Stomach smooth muscle (tissue), 2 donors: ENCODE results near the gene TMEM131.
"Not testable (repeated sequence)": the region's sequence is repeated elsewhere in the genome, so short reads cannot be mapped to it uniquely, and the experiment has no call there.

Experiments used
- H3K27ac ChIP-seq: one replicate; pipeline ENCODE4 v1.7.0; 2013; ENCODE audit warnings: mild to moderate bottlenecking, low read length, inconsistent platforms
- H3K27me3 ChIP-seq, 2 donors: one replicate each; pipeline ENCODE4 v1.7.0; 2013; ENCODE audit warnings: low read length in 2 of 2; ENCODE audit not compliant: insufficient read depth in 2 of 2, control insufficient read depth in 1 of 2
- H3K36me3 ChIP-seq, 2 donors: one replicate each; pipeline ENCODE4 v1.7.0; 2013; ENCODE audit warnings: low read length in 2 of 2; ENCODE audit not compliant: control insufficient read depth in 2 of 2, insufficient read depth in 2 of 2
- H3K4me1 ChIP-seq: one replicate; pipeline ENCODE4 v1.7.0; 2013; ENCODE audit warnings: low read length; ENCODE audit not compliant: control insufficient read depth, insufficient read depth
- H3K4me3 ChIP-seq, 2 donors: one replicate each; pipeline ENCODE4 v1.7.0; 2013; ENCODE audit warnings: low read length in 2 of 2
- H3K9ac ChIP-seq, 2 donors: one replicate each; pipeline ENCODE4 v1.7.0; 2013; ENCODE audit warnings: low read length in 2 of 2, mild to moderate bottlenecking in 1 of 2
- H3K9me3 ChIP-seq, 2 donors: one replicate each; pipeline ENCODE4 v1.7.0; 2013; ENCODE audit warnings: low read length in 2 of 2; ENCODE audit not compliant: control insufficient read depth in 2 of 2
- donor health status: healthy.
- donor health status: Pancreatic carcinoma.

TMEM131 gene

GRCh38 chr2:97910403-97911205 is 85.1 kb downstream of the TMEM131 start:
- Histone ChIP-seq H3K36me3 (no peaks in the 10 kb centered on the region), H3K27me3 (no peaks in the 10 kb centered on the region), H3K9me3 (no peaks in the 10 kb centered on the region), H3K4me3 (no peak overlapping the region), H3K27ac (no peak overlapping the region), H3K9ac (no peak overlapping the region), H3K4me1 (no peaks in the 10 kb centered on the region)

- H3K27ac ChIP-seq: no peak overlapping the region
Measured at GRCh38 chr2:97908208-97908676, 87.5 kb downstream of the TMEM131 start.

DNA sequence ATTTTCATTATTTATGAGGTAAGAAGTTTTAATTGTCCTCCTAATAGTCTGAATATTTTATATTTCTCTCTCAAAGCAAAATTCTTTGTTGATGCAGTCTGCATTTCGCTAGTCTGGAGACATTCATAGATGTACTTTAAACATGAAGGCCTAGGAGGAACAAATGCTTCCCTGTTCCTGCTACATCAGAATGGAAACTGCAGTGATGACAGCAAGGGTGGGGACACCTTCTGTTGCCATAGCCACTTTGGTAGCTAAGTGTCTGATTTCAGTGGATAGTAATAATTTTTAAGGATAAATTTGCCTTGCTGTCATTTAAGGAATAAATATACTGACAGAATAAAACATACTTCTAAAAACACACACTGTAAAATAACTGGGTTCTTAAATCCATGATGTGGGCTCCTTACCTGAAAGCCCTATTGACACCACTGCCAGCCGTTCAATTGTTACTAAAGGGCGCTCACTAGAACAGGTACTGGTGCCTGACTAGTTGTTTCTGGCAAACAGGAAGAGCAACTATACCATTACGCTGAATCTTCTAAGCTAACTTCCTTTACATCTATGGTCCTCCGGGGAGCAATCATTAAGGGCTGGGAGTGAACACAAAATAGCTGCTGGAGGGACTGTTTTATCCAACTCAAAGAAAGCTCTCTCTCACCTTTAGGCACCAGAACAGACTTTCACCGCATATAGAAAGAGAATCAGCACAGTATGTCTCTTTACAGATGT is 88.2 kb downstream of the TMEM131 start:
- no peak overlapping the region for H3K9ac ChIP-seq
- no peak overlapping the region for H3K27ac ChIP-seq
- no peak overlapping the region for H3K4me3 ChIP-seq

More at GRCh38 chr2:97908208-97908676, 87.5 kb downstream of the TMEM131 start:
- Histone ChIP-seq H3K9ac (no peak overlapping the region), H3K4me3 (no peak overlapping the region), H3K4me1 (no peaks in the 10 kb centered on the region), H3K36me3 (no peaks in the 10 kb centered on the region), H3K27me3 (no peaks in the 10 kb centered on the region), H3K9me3 (no peaks in the 10 kb centered on the region)

DNA sequence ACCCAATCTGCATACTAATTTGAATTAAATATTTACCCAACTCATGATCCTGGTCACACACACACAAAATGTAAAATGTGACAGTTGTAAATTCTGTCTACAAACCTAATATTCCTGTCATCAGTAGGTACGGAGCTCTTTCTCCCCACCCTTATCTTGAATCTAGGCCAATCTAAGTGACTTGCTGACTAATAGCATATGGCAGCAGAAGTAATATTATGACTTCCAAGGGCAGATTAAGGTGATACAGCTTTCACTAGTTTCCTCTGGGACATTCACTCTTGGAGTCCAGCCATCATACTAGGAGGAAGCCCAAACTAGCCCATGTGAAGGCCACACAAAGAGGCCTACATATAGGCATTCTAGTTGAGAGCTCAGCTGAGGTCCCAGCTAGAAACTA is 89.4 kb downstream of the TMEM131 start:
- no peak overlapping the region for H3K27ac ChIP-seq
- no peak overlapping the region for H3K4me3 ChIP-seq
- no peaks in the 10 kb centered on the region for H3K27me3 ChIP-seq
- H3K4me1 ChIP-seq: no peaks in the 10 kb centered on the region
- no peaks in the 10 kb centered on the region for H3K36me3 ChIP-seq
- H3K9me3 ChIP-seq: no peaks in the 10 kb centered on the region
- H3K9ac ChIP-seq: no peak overlapping the region

More for the DNA sequence above, 88.2 kb downstream of the TMEM131 start:
- Histone ChIP-seq H3K4me1 (no peaks in the 10 kb centered on the region), H3K9me3 (no peaks in the 10 kb centered on the region), H3K36me3 (no peaks in the 10 kb centered on the region), H3K27me3 (no peaks in the 10 kb centered on the region)

GRCh38 chr2:97905294-97905693 is 90.5 kb downstream of the TMEM131 start:
- Histone ChIP-seq H3K4me1 (no peaks in the 10 kb centered on the region), H3K9me3 (no peaks in the 10 kb centered on the region), H3K27me3 (no peaks in the 10 kb centered on the region), H3K4me3 (no peak overlapping the region), H3K9ac (no peak overlapping the region), H3K36me3 (peaks cover 0 to under 1% of the 10 kb centered on the region in 2 donors), H3K27ac (no peak overlapping the region)

GRCh38 chr2:97901862-97902261 is 93.9 kb downstream of the TMEM131 start:
- Histone ChIP-seq H3K9ac (no peak overlapping the region), H3K4me3 (no peak overlapping the region), H3K9me3 (no peaks in the 10 kb centered on the region), H3K27ac (no peak overlapping the region), H3K36me3 (peaks cover 0 to 5% of the 10 kb centered on the region in 2 donors), H3K27me3 (no peaks in the 10 kb centered on the region), H3K4me1 (no peaks in the 10 kb centered on the region)

- Histone ChIP-seq H3K36me3 (peaks cover 0 to 5% of the 10 kb centered on the region in 2 donors), H3K4me3 (no peak overlapping the region), H3K9ac (no peak overlapping the region)
Measured at GRCh38 chr2:97900806-97901205, 94.9 kb downstream of the TMEM131 start.

GRCh38 chr2:97893042-97893441 is 102.7 kb downstream of the TMEM131 start:
- not testable (repeated sequence) for H3K27ac ChIP-seq, H3K36me3 ChIP-seq, H3K4me1 ChIP-seq, H3K27me3 ChIP-seq, H3K9ac ChIP-seq, H3K4me3 ChIP-seq, H3K9me3 ChIP-seq

More at GRCh38 chr2:97900806-97901205, 94.9 kb downstream of the TMEM131 start:
- no peaks in the 10 kb centered on the region for H3K9me3 ChIP-seq
- no peak overlapping the region for H3K27ac ChIP-seq
- no peaks in the 10 kb centered on the region for H3K4me1 ChIP-seq
- no peaks in the 10 kb centered on the region for H3K27me3 ChIP-seq

GRCh38 chr2:97891611-97892010 is 104.1 kb downstream of the TMEM131 start:
- Histone ChIP-seq H3K9ac (no peak overlapping the region), H3K27me3 (no peaks in the 10 kb centered on the region), H3K9me3 (peaks cover 0 to under 1% of the 10 kb centered on the region in 2 donors), H3K27ac (no peak overlapping the region), H3K36me3 (peaks cover 7 to 8% of the 10 kb centered on the region in 2 donors), H3K4me1 (no peaks in the 10 kb centered on the region), H3K4me3 (no peak overlapping the region)

- H3K4me1 ChIP-seq: no peaks in the 10 kb centered on the region
- no peak overlapping the region for H3K9ac ChIP-seq
- H3K4me3 ChIP-seq: no peak overlapping the region
- peaks cover 0 to 5% of the 10 kb centered on the region in 2 donors for H3K9me3 ChIP-seq
- H3K36me3 ChIP-seq: peaks cover 14 to 19% of the 10 kb centered on the region in 2 donors
- H3K27me3 ChIP-seq: no peaks in the 10 kb centered on the region
- H3K27ac ChIP-seq: no peak overlapping the region
Measured at GRCh38 chr2:97889156-97889555, 106.6 kb downstream of the TMEM131 start.
